HG03378 (cell line): Measurements from ENCODE around the gene EML3.
A peak's percentile ranks its signal among the peaks of the same experiment; 100 is the strongest.
"Not testable (repeated sequence)": the region's sequence is repeated elsewhere in the genome, so short reads cannot be mapped to it uniquely, and the experiment has no call there.

ENCODE experiments used
- ATAC-seq: cut with Tn5 transposase; IDR thresholded peaks from one replicate; pipeline ENCODE4 v1.9.1; 2021; ENCODE audit warnings: mild to moderate bottlenecking, moderate library complexity; ENCODE audit not compliant: unreplicated experiment

Gene EML3

GRCh38 chr11:62621027-62621566 lies 8.5 kb upstream of the EML3 start:
- ATAC-seq = no peak

- ATAC-seq = not testable (repeated sequence)
Observed at GRCh38 chr11:62616957-62617356, 4.4 kb upstream of the EML3 start.

GRCh38 chr11:62615521-62615920 lies 2.9 kb upstream of the EML3 start:
- no peak for ATAC-seq

- ATAC-seq = no peak
Observed at GRCh38 chr11:62614275-62614674, 1.7 kb upstream of the EML3 start.

- ATAC-seq = no peak
Observed at GRCh38 chr11:62613291-62613778, 760 bp upstream of the EML3 start.

- ATAC-seq = peak; percentile 15
Observed at GRCh38 chr11:62611705-62612365, 740 bp downstream of the EML3 start.

- no peak for ATAC-seq
Observed at GRCh38 chr11:62610814-62611704, 1.5 kb downstream of the EML3 start.

GRCh38 chr11:62610403-62610802 lies 2.2 kb downstream of the EML3 start:
- no peak for ATAC-seq

GRCh38 chr11:62608776-62609175 lies 3.8 kb downstream of the EML3 start:
- no peak for ATAC-seq

- no peak for ATAC-seq
Observed at GRCh38 chr11:62607714-62608113, 4.9 kb downstream of the EML3 start.

- no peak for ATAC-seq
Observed at GRCh38 chr11:62605902-62606301, 6.7 kb downstream of the EML3 start.

GRCh38 chr11:62605467-62605866 lies 7.1 kb downstream of the EML3 start:
- ATAC-seq = no peak

GRCh38 chr11:62604460-62605120 lies 8.0 kb downstream of the EML3 start:
- ATAC-seq = no peak

- ATAC-seq = no peak
Observed at GRCh38 chr11:62603776-62604299, 8.7 kb downstream of the EML3 start.

- no peak for ATAC-seq
Observed at GRCh38 chr11:62603072-62603408, 9.5 kb downstream of the EML3 start.

- ATAC-seq = no peak
Observed at GRCh38 chr11:62602141-62603071, 10.2 kb downstream of the EML3 start.

- peak; percentile 65 for ATAC-seq
Observed at GRCh38 chr11:62601372-62602140, 11.0 kb downstream of the EML3 start, which contains the start of gene MTA2. Gene MTA2 (minus strand): TSS chr11:62601865. CDS start chr11:62601450, 415 bp downstream.

GRCh38 chr11:62601122-62601371 lies 11.5 kb downstream of the EML3 start:
- ATAC-seq = no peak

- no peak for ATAC-seq
Observed at GRCh38 chr11:62600367-62601121, 12.0 kb downstream of the EML3 start.
